AG04450 (cell line): Measurements from ENCODE around the gene GNA15. TPM values are rescaled to one million over a fixed set of nuclear protein-coding genes. Genes with fewer than 3 reads are reported as not detected.

ENCODE experiments used
- CTCF ChIA-PET: fragments of 300-600, 350-600 bp; formaldehyde crosslinking; extraction: SDS; loops from one replicate; lab custom pipeline; 2022; ENCODE audit warnings: antibody characterized with exemption, inconsistent platforms; lab: Charles Lee
- POLR2A ChIA-PET: fragments of 350-600 bp; formaldehyde crosslinking; extraction: SDS; loops from one replicate; lab custom pipeline; 2021; ENCODE audit warnings: antibody characterized with exemption, inconsistent platforms; lab: Yijun Ruan, JAX
- DNase-seq: peaks from one replicate; pipeline ENCODE4 v3.0.0-alpha.2; 2011; ENCODE audit warnings: low read depth, low spot score
- H3K27ac ChIP-seq: one replicate; pipeline ENCODE4 v1.5.1; 2012; ENCODE audit warnings: low read depth, low read length, control low read depth
- H3K27me3 ChIP-seq: one replicate; pipeline ENCODE4 v1.6.0; 2012; ENCODE audit warnings: low read length; ENCODE audit not compliant: control insufficient read depth, insufficient read depth
- H3K4me3 ChIP-seq: 2 replicates; pipeline ENCODE4 v1.5.1; 2011; ENCODE audit warnings: mild to moderate bottlenecking, low read depth, low read length, control low read depth
- H3K9me3 ChIP-seq: 2 replicates; pipeline ENCODE4 v1.5.1; 2012; ENCODE audit warnings: low read length; ENCODE audit not compliant: control insufficient read depth, insufficient read depth
- CTCF ChIP-seq: IDR thresholded peaks from 2 replicates; pipeline ENCODE4 v1.5.1; 2011; ENCODE audit warnings: low read depth, low read length, control low read depth, inconsistent platforms
- polyA plus RNA-seq: library from polyadenylated mRNA; depleted of rRNA; stranded (reverse); fragments of >200 nt; gene quantifications from 2 replicates; pipeline ENCODE4 v1.2.3, GENCODE V29; 2011

GNA15 gene
- polyA plus RNA-seq, 1 experiment = not detected

GRCh38 chr19:3121396-3121795, 14.4 kb upstream of the GNA15 start:
- Histone ChIP-seq H3K9me3 (no peaks in the 10 kb centered on the region; the same call in 1 of the 2 replicates), H3K4me3 (no peak overlapping the region), H3K27me3 (no peaks in the 10 kb centered on the region), H3K27ac (no peak overlapping the region)
- POLR2A ChIA-PET = no interaction called here
- no peak for DNase-seq
- CTCF ChIA-PET = no interaction called here
- no peak for TF ChIP-seq CTCF

DNA sequence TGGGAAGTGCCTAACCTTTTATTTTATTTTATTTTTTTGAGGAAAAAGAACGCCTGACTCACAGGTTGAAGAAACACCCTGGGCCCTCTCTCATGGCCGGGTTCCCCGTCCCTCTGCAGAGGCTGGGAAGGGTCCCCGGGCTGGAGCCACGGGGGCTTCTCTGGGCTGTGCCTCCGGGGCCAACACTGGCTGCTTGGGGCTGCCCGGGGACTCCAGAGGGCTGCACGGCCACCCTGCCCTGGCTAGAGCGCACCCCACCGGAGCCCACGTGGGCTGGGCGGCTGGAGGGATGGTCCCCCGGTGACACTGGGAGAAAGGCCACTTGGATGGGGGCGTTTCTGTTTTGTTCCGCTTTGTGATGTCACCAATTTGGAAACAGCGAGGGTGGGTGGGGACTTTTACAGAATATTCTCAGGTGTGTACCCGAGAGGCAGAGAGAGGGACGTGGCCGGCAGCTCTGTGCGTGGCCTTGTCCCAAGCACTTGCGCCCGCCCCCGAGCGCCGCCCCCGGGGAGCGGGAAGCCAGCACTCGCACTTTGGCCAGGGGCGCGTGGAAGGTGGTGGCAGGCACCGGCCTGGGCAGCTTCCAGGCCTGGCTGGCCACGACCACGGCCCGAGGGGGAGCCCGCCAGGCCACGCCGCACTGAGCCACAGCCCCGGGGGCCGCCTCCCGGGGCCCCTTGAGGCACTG, 13.9 kb upstream of the GNA15 start:
- no peak overlapping the region for H3K4me3 ChIP-seq
- DNase-seq = no peak
- H3K27ac ChIP-seq = no peak overlapping the region
- H3K9me3 ChIP-seq = no peaks in the 10 kb centered on the region; the same call in 1 of the 2 replicates
- ChIA-PET POLR2A (no interaction called here), CTCF (no interaction called here)
- TF ChIP-seq CTCF = no peak
- no peaks in the 10 kb centered on the region for H3K27me3 ChIP-seq

DNA sequence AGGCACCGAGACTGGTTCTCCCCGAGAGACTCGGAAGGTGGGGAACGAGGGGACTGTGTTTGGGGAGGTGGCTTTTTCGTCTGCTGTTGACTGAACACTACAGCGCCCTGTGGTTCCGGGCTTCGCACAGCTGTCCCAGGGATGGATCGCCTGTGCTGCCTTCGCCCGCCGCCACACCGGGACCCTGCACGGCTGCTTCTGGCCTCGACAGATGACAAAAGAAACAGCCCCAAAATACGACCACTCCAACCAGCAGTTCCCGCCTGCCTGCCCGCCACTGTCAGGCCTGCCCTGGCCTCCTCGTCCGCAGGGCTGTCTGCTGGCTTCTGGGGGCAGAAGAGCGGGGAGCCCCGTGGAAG, 13.3 kb upstream of the GNA15 start:
- CTCF ChIA-PET = no interaction called here
- TF ChIP-seq CTCF = no peak
- POLR2A ChIA-PET = no interaction called here
- H3K4me3 ChIP-seq = no peak overlapping the region
- H3K9me3 ChIP-seq = no peaks in the 10 kb centered on the region; the same call in 1 of the 2 replicates
- H3K27ac ChIP-seq = no peak overlapping the region
- DNase-seq = no peak
- no peaks in the 10 kb centered on the region for H3K27me3 ChIP-seq

- Histone ChIP-seq H3K9me3 (no peaks in the 10 kb centered on the region; the same call in 1 of the 2 replicates), H3K27ac (no peak overlapping the region), H3K27me3 (no peaks in the 10 kb centered on the region), H3K4me3 (no peak overlapping the region)
- no peak for DNase-seq
- TF ChIP-seq CTCF = no peak
- ChIA-PET CTCF (no interaction called here), POLR2A (no interaction called here)
These were observed 12.6 kb upstream of the GNA15 start for GRCh38 chr19:3123088-3123721.

GRCh38 chr19:3123956-3124355, 11.9 kb upstream of the GNA15 start:
- CTCF ChIA-PET = interaction anchor here (0.5 kb wide), 1 partner anchor 18 kb away, joined by 4 read pairs; no protein-coding TSS in a partner anchor
- TF ChIP-seq CTCF = no peak
- H3K27ac ChIP-seq = no peak overlapping the region

More at GRCh38 chr19:3123956-3124355, 11.9 kb upstream of the GNA15 start:
- Histone ChIP-seq H3K9me3 (no peaks in the 10 kb centered on the region; the same call in 1 of the 2 replicates), H3K27me3 (no peaks in the 10 kb centered on the region), H3K4me3 (no peak overlapping the region)
- no peak for DNase-seq
- POLR2A ChIA-PET = no interaction called here
